ENCODE measurements around the gene TCF7L1.

Gene TCF7L1

GRCh38 chr2:85133751-85134254, 611 bp downstream of the TCF7L1 start:
- Histone ChIP-seq H3K9ac (ENCODE audit: low read depth, low read length) (peak overlapping the region; percentile 89), H3K4me2 (ENCODE audit: low read length) (peak overlapping the region; percentile 82), H3K4me1 (ENCODE audit: control insufficient read depth, insufficient read depth, low read length) (peaks cover 11% of the 10 kb centered on the region), H3K36me3 (ENCODE audit: insufficient read depth, low read length) (no peaks in the 10 kb centered on the region), H3K9me3 (replicated peaks; ENCODE audit: low read length) (no peaks in the 10 kb centered on the region), H3K27me3 (ENCODE audit: control insufficient read depth, insufficient read depth, low read length) (no peaks in the 10 kb centered on the region), H3K4me3 (ENCODE audit: low read length) (peak overlapping the region; percentile 84)

GRCh38 chr2:85134255-85134895, 1.2 kb downstream of the TCF7L1 start:
- Histone ChIP-seq H3K9ac (ENCODE audit: low read depth, low read length) (peak overlapping the region; percentile 89), H3K4me1 (ENCODE audit: control insufficient read depth, insufficient read depth, low read length) (peaks cover 11% of the 10 kb centered on the region), H3K36me3 (ENCODE audit: insufficient read depth, low read length) (no peaks in the 10 kb centered on the region), H3K9me3 (replicated peaks; ENCODE audit: low read length) (no peaks in the 10 kb centered on the region), H3K27me3 (ENCODE audit: control insufficient read depth, insufficient read depth, low read length) (no peaks in the 10 kb centered on the region), H3K4me2 (ENCODE audit: low read length) (peak overlapping the region; percentile 82), H3K4me3 (ENCODE audit: low read length) (peak overlapping the region; percentile 84)

GRCh38 chr2:85134896-85135659, 1.9 kb downstream of the TCF7L1 start:
- H3K27me3 ChIP-seq (ENCODE audit: control insufficient read depth, insufficient read depth, low read length): no peaks in the 10 kb centered on the region
- H3K9ac ChIP-seq (ENCODE audit: low read depth, low read length): peak overlapping the region; percentile 89
- H3K4me3 ChIP-seq (ENCODE audit: low read length): peak overlapping the region; percentile 84
- H3K36me3 ChIP-seq (ENCODE audit: insufficient read depth, low read length): no peaks in the 10 kb centered on the region
- peaks cover 11% of the 10 kb centered on the region for H3K4me1 ChIP-seq (ENCODE audit: control insufficient read depth, insufficient read depth, low read length)
- peak overlapping the region; percentile 82 for H3K4me2 ChIP-seq (ENCODE audit: low read length)
- H3K9me3 ChIP-seq (replicated peaks; ENCODE audit: low read length): no peaks in the 10 kb centered on the region

- H3K9ac ChIP-seq (ENCODE audit: low read depth, low read length): no peak overlapping the region
- peaks cover 11% of the 10 kb centered on the region for H3K4me1 ChIP-seq (ENCODE audit: control insufficient read depth, insufficient read depth, low read length)
- no peaks in the 10 kb centered on the region for H3K27me3 ChIP-seq (ENCODE audit: control insufficient read depth, insufficient read depth, low read length)
- peak overlapping the region; percentile 82 for H3K4me2 ChIP-seq (ENCODE audit: low read length)
- peak overlapping the region; percentile 84 for H3K4me3 ChIP-seq (ENCODE audit: low read length)
- H3K9me3 ChIP-seq (replicated peaks; ENCODE audit: low read length): no peaks in the 10 kb centered on the region
- H3K36me3 ChIP-seq (ENCODE audit: insufficient read depth, low read length): no peaks in the 10 kb centered on the region
Measured at GRCh38 chr2:85135660-85135914, 2.4 kb downstream of the TCF7L1 start.

- Histone ChIP-seq H3K36me3 (ENCODE audit: insufficient read depth, low read length) (peaks cover 9% of the 10 kb centered on the region), H3K9ac (ENCODE audit: low read depth, low read length) (no peak overlapping the region), H3K9me3 (replicated peaks; ENCODE audit: low read length) (no peaks in the 10 kb centered on the region), H3K4me2 (ENCODE audit: low read length) (no peak overlapping the region), H3K4me3 (ENCODE audit: low read length) (no peak overlapping the region), H3K4me1 (ENCODE audit: control insufficient read depth, insufficient read depth, low read length) (peaks cover 11% of the 10 kb centered on the region), H3K27me3 (ENCODE audit: control insufficient read depth, insufficient read depth, low read length) (no peaks in the 10 kb centered on the region)
Measured at GRCh38 chr2:85137156-85137555, 4.0 kb downstream of the TCF7L1 start.

GRCh38 chr2:85143463-85144082, 10.4 kb downstream of the TCF7L1 start:
- no peak overlapping the region for H3K9ac ChIP-seq (ENCODE audit: low read depth, low read length)
- H3K4me3 ChIP-seq (ENCODE audit: low read length): no peak overlapping the region
- H3K9me3 ChIP-seq (replicated peaks; ENCODE audit: low read length): no peaks in the 10 kb centered on the region
- no peak overlapping the region for H3K4me2 ChIP-seq (ENCODE audit: low read length)
- H3K27me3 ChIP-seq (ENCODE audit: control insufficient read depth, insufficient read depth, low read length): no peaks in the 10 kb centered on the region
- H3K4me1 ChIP-seq (ENCODE audit: control insufficient read depth, insufficient read depth, low read length): peaks cover 7% of the 10 kb centered on the region
- peaks cover 9% of the 10 kb centered on the region for H3K36me3 ChIP-seq (ENCODE audit: insufficient read depth, low read length)

GRCh38 chr2:85145116-85145820, 12.1 kb downstream of the TCF7L1 start:
- H3K4me3 ChIP-seq (ENCODE audit: low read length): no peak overlapping the region
- H3K27me3 ChIP-seq (ENCODE audit: control insufficient read depth, insufficient read depth, low read length): no peaks in the 10 kb centered on the region
- H3K9ac ChIP-seq (ENCODE audit: low read depth, low read length): no peak overlapping the region
- peaks cover 7% of the 10 kb centered on the region for H3K4me1 ChIP-seq (ENCODE audit: control insufficient read depth, insufficient read depth, low read length)
- no peak overlapping the region for H3K4me2 ChIP-seq (ENCODE audit: low read length)
- no peaks in the 10 kb centered on the region for H3K9me3 ChIP-seq (replicated peaks; ENCODE audit: low read length)
- H3K36me3 ChIP-seq (ENCODE audit: insufficient read depth, low read length): peaks cover 9% of the 10 kb centered on the region

- Histone ChIP-seq H3K9ac (ENCODE audit: low read depth, low read length) (no peak overlapping the region), H3K4me3 (ENCODE audit: low read length) (no peak overlapping the region), H3K4me1 (ENCODE audit: control insufficient read depth, insufficient read depth, low read length) (peaks cover 10% of the 10 kb centered on the region), H3K36me3 (ENCODE audit: insufficient read depth, low read length) (no peaks in the 10 kb centered on the region), H3K27me3 (ENCODE audit: control insufficient read depth, insufficient read depth, low read length) (no peaks in the 10 kb centered on the region), H3K4me2 (ENCODE audit: low read length) (no peak overlapping the region), H3K9me3 (replicated peaks; ENCODE audit: low read length) (no peaks in the 10 kb centered on the region)
Measured at GRCh38 chr2:85148190-85148589, 15.0 kb downstream of the TCF7L1 start.

GRCh38 chr2:85151026-85151425, 17.8 kb downstream of the TCF7L1 start:
- Histone ChIP-seq H3K27me3 (ENCODE audit: control insufficient read depth, insufficient read depth, low read length) (no peaks in the 10 kb centered on the region), H3K4me2 (ENCODE audit: low read length) (no peak overlapping the region), H3K9ac (ENCODE audit: low read depth, low read length) (no peak overlapping the region), H3K9me3 (replicated peaks; ENCODE audit: low read length) (no peaks in the 10 kb centered on the region), H3K4me1 (ENCODE audit: control insufficient read depth, insufficient read depth, low read length) (peaks cover 10% of the 10 kb centered on the region), H3K4me3 (ENCODE audit: low read length) (no peak overlapping the region), H3K36me3 (ENCODE audit: insufficient read depth, low read length) (no peaks in the 10 kb centered on the region)

GRCh38 chr2:85152895-85153294, 19.7 kb downstream of the TCF7L1 start:
- Histone ChIP-seq H3K36me3 (ENCODE audit: insufficient read depth, low read length) (no peaks in the 10 kb centered on the region), H3K9me3 (replicated peaks; ENCODE audit: low read length) (no peaks in the 10 kb centered on the region), H3K4me1 (ENCODE audit: control insufficient read depth, insufficient read depth, low read length) (peaks cover 18% of the 10 kb centered on the region), H3K9ac (ENCODE audit: low read depth, low read length) (no peak overlapping the region), H3K4me2 (ENCODE audit: low read length) (no peak overlapping the region), H3K27me3 (ENCODE audit: control insufficient read depth, insufficient read depth, low read length) (no peaks in the 10 kb centered on the region), H3K4me3 (ENCODE audit: low read length) (no peak overlapping the region)

- H3K4me1 ChIP-seq (ENCODE audit: control insufficient read depth, insufficient read depth, low read length): peaks cover 18% of the 10 kb centered on the region
- no peaks in the 10 kb centered on the region for H3K9me3 ChIP-seq (replicated peaks; ENCODE audit: low read length)
- no peak overlapping the region for H3K9ac ChIP-seq (ENCODE audit: low read depth, low read length)
- H3K4me3 ChIP-seq (ENCODE audit: low read length): no peak overlapping the region
- H3K4me2 ChIP-seq (ENCODE audit: low read length): no peak overlapping the region
- no peaks in the 10 kb centered on the region for H3K27me3 ChIP-seq (ENCODE audit: control insufficient read depth, insufficient read depth, low read length)
- no peaks in the 10 kb centered on the region for H3K36me3 ChIP-seq (ENCODE audit: insufficient read depth, low read length)
Measured at GRCh38 chr2:85154048-85154753, 21.0 kb downstream of the TCF7L1 start.

All from skeletal muscle satellite cell (primary cell).